Epidermal melanocyte (primary cell): ENCODE results near the gene HDHD3.
A peak's percentile ranks its signal among the peaks of the same experiment; 100 is the strongest.
"Not testable (repeated sequence)": the region's sequence is repeated elsewhere in the genome, so short reads cannot be mapped to it uniquely, and the experiment has no call there.

ENCODE experiments used
- DNase-seq: peaks from one replicate; pipeline ENCODE4 v3.0.0; 2011; ENCODE audit warnings: low spot score; ENCODE audit not compliant: insufficient read length

HDHD3 gene, protein sequence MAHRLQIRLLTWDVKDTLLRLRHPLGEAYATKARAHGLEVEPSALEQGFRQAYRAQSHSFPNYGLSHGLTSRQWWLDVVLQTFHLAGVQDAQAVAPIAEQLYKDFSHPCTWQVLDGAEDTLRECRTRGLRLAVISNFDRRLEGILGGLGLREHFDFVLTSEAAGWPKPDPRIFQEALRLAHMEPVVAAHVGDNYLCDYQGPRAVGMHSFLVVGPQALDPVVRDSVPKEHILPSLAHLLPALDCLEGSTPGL

DNA sequence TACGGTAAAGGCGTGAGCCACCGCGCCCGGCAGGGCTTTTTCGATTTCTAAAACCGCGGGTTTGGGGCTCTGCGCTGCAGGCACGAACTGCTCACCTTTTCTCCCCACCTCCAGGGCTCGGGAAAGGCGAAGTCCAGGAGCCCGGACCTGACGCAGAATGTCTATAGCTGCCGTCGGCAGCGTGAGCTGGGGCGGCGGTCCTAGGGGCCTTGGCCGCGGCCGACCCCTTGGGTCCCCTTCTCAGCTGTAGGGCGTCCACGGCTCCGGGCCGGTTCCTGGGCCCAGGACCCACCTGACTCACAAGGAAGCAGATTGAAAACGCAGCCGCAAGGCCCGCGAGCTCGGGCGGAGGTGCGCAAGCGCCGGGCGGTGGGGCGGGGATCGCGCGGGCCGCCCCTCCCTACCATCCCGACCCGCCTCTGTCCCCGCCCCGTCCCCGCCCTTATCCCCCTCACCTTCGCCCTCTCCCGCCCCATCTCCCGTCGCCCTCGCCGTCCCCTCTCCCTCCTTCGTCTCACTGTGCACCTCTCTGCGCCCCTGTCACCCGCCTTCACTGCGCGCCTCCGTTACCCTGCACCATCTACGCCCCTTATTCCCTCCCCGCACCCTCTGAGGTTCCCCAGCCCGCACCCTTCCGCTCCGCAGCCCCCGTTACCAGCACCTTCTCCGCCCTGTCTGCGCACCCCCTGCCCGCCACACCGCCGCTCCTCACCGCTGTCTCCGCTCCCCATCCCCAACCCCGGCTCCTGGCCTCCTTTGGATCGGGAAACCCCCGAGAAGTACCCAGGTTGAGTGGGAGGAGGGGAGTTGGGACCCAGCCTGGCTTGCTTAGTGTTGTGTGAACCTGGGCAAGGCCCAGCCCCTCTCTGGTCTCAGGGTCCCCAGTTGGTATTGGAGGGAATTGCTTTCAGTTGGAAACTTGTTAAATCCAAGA lies at the start of gene HDHD3:
Gene HDHD3, minus strand, starts transcription at position 353 of the 934 bp plus-strand sequence. CDS start 2,632 bp downstream, outside the sequence.
- peak; percentile 90 for DNase-seq

DNA sequence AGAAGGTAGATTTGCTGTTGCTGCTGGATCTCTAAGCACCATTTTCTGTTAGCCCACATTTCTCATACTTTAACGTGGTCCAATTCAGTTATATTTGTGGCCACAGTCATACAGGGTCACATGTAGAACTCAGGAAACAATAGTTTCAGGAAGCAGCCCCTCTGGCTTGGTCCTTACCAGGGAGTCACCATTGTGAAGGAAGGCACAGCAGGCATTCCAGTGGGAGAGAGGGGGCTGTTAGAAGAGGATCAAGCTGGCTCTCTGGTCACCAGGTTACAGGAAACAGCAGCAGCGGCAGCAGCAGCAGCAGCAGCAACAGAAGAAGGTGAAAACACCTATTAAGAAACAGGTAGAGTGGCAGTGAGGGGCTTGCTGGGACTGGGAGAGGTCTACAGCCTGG lies 48.3 kb upstream of the HDHD3 start:
- no peak for DNase-seq

DNA sequence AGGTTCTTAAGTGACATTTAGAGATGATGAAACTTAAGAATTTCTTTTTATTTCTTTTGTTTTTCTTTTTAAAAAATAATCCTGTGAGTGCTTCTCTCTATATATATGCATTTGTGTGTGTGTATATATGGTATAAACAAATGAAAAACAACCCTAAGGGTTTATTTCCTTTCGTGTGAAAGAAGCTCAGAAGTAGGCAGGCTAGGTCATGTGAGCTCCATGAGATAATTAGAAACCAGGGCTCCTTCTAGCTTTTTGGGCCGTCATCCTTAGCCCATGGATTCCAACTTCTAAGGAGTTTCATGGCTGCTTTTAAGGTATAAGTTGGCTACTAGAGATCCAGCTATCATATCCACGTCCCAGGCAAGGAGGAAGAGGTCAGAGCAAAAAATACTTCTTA lies 44.9 kb upstream of the HDHD3 start:
- no peak for DNase-seq

DNA sequence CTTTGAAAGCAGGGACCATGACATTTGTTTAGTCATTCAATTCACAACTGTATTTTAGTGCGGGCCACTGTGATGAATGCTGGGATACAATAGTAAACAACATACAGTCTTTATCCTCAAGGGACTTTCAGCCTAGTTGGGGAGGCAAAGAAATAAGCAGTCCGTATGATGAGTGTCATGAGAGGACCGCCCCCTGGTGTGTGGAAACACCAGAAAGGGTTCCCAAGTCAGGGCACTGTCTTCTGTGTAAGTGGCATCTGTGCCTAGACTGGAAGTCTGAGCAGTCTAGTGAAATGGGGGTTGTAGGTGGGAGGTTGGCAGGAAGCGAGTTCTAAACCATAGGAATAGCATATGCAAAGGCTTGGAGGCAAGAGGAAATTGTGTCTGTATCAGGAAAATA lies 40.6 kb upstream of the HDHD3 start:
- DNase-seq: no peak

- DNase-seq: no peak
These were observed 39.4 kb upstream of the HDHD3 start for GRCh38 chr9:113416149-113416721.

- peak; percentile 83 for DNase-seq
These were observed 33.5 kb upstream of the HDHD3 start, which contains the start of the genes C9orf43 and POLE3 for GRCh38 chr9:113410207-113410864. C9orf43 (plus strand) TSS chr9:113410747; CDS start chr9:113413494, 2,747 bp downstream. POLE3 (minus strand) TSS chr9:113410675; CDS start chr9:113410293, 382 bp downstream.

DNA sequence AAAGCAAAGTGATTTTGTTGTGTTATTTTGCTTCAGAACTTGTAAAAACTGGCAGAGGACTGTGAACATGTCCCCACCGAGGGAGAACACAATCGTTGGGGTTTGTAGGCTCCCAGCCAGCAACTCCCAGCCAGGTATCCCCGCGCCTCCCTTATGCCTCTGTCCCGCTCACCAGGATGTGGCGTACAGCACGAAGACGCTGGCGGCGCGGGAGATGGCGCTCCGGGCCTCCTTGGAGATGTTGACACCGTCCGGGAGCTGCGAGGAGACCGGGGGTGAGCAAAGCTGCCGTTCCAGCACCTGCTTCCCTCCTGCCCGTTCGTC lies 33.1 kb upstream of the HDHD3 start:
- DNase-seq: no peak

GRCh38 chr9:113409481-113409880 lies 32.7 kb upstream of the HDHD3 start:
- DNase-seq: no peak

GRCh38 chr9:113406873-113407511 lies 30.2 kb upstream of the HDHD3 start:
- DNase-seq: not testable (repeated sequence)

GRCh38 chr9:113406353-113406752 lies 29.6 kb upstream of the HDHD3 start:
- DNase-seq: not testable (repeated sequence)

- no peak for DNase-seq
These were observed 26.9 kb upstream of the HDHD3 start for GRCh38 chr9:113403646-113404045.

- DNase-seq: peak; percentile 93
These were observed 24.4 kb upstream of the HDHD3 start, which contains the start of gene ALAD for GRCh38 chr9:113401027-113401792. ALAD (minus strand) TSS chr9:113401284; CDS start chr9:113393559, 7,725 bp downstream.

GRCh38 chr9:113399646-113400200 lies 22.9 kb upstream of the HDHD3 start:
- no peak for DNase-seq

DNA sequence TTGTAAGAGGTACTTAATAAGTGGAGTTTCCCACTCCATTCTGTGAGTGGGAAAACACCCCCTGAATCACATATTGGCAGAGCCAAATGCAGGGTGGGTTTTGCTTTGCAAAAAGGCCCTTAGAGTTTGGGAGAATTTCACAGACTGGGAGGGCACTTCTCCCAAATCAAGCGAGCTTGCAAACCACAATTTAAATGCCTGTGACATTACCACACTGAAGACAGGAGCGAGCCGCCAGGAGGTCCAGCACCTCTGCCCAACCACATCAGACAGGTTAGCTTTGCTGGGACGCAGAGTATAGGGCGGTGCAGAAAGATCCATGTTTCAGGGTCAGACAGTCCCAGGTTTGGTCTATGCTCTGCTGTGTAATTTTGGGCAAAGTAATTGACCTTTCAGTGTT lies 22.0 kb upstream of the HDHD3 start:
- no peak for DNase-seq

- DNase-seq: no peak
These were observed 20.4 kb upstream of the HDHD3 start for GRCh38 chr9:113397203-113397631.

GRCh38 chr9:113395000-113395861 lies 18.4 kb upstream of the HDHD3 start:
- no peak for DNase-seq

- DNase-seq: no peak
These were observed 16.5 kb upstream of the HDHD3 start for GRCh38 chr9:113393281-113393680.

DNA sequence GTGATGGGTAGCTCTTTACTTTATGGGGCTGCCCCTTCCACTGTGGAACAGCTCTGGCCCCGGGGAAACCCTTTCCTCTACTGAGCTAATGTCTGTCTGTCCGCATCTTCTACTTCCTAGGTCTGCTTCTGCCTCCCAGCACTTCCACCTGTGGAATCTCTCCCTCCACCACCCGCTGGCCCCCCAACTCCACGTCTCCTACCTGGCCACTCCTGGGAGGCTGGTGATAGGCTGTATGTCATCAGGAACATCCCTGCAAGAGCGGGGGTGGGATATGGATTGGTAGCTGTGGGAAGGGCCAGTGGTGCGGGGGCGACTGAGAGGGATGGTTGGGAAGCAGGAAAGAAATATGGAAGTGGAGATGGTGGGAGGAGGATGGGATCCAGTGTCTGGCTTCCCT lies 15.1 kb upstream of the HDHD3 start:
- DNase-seq: no peak
